ENCODE data around the gene GPR63.

Gene GPR63

DNA sequence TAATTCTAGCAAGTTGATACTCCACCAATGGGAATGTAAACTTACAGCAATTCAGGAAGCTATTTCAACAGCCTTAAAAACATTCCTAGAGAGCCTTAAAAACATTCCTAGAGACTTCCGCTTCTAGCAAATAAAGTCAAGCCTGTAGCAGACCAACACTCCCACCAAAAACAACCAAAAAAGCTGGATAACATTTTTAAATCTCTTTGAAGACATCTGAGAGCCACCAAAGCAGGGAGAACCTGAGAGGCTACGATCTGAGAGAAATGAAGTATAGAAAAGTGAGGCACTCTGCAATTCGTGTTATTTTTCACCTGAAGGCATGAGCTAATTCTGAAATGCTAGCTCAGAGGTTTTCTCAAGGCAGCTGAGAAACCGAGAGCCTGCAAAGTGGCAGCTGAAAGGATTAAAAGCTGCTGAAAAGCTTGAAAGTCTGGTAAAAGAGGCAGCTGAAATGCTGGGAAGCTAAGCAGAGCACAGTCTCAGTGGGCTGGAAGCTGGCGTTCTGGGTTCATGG is 20.9 kb downstream of the GPR63 start:
- no peak for DNase-seq

DNA sequence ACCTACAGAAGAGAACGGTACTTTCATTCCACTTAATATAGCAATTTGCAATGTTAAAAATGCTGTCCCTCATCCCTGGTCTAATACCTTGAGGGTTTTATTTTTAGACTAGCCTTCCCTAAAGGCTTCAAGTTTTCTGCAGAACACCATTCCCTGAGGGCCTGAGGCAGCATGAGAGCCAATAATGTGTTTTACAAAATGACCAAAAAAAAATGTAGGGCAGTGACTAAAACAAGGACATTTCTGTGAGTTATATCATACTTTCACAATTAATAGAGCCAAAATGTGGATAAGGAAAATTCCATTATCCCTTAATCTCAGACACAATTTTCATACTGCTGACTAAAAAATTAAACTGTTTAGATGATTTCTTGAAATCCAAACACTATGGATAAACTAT is 22.7 kb downstream of the GPR63 start:
- DNase-seq = no peak

DNA sequence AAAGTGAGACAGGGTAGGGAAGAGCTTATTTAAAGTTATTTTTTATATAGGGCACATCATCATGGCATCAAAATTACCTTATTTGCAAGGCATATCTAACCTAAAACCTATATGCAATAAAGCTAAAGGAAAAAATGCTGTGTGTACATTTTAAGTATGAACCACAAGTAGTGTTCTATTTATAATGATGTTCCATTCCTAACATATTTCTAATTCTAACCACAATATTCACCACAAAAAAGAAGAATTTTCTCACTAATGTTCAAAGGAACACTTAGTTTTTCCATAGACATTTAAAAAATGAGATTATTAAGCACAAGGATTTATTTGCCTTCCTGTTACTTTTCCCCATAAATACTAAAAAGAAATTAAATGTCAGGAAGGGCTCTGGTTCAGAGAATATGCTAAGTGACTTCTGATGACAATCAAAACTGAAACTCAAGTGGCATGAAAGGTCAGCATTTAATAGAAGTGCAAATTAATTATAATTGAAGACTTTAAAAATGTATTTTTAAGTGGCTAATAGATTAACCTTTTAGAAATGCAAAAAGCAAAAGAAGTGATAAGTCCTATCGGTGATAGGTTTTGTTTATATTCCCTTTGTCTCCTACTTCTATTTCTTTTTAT is 25.1 kb downstream of the GPR63 start:
- DNase-seq = no peak

DNA sequence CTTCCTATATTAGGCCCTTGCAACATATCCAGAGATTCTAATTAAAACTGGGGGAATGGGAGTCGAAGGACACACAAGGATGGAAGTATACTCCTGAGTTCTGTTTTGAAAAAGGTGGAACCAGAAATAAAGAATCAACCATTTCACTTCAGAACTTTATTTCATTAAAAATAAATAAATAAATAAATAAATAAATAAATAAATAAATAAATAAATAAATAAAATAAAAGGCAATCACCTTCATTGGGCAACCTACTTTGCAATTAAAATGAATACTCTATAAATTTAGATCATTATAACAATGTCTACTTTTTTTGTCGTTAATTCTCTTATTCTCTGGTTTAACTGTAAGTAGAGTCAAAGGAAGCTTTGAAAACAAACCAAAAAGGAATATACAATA is 25.6 kb downstream of the GPR63 start:
- no peak for DNase-seq

DNA sequence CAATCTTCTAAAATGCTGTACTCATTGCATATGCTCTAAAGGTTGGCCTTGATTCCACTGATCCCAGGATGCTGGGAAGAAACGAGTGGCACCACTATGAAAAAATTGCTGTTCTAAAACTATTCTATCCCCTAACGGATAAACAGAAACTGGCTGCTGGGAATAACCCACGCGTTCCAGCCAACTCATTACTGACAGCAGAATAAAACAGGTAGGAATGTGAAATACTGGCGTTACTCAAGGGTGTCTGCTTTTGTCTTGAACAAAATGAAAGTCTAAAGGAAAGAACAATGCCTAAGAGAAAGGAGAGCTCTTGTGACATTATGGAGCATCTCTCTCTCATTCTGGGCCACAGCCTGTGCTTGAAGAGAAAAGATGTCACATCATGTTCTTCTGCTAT is 26.1 kb downstream of the GPR63 start:
- DNase-seq = no peak

DNA sequence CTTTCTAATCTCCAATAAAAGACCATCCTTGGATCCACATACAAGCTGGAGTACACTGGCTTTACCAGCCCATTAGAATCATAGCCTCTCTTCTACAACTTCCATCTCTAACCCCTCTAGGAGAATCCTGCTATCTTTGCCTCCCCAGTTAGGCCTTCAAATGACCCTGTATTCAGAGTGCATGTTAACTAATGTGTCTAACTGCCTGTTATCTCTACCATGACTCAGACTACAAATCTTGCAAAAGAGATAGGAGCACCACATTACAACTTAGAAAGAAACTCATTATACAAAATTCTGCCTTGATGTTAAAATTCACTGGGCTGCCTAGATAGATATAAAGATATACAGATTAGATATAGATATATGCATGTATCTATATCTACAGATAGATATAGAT is 28.2 kb downstream of the GPR63 start:
- DNase-seq = no peak

DNA sequence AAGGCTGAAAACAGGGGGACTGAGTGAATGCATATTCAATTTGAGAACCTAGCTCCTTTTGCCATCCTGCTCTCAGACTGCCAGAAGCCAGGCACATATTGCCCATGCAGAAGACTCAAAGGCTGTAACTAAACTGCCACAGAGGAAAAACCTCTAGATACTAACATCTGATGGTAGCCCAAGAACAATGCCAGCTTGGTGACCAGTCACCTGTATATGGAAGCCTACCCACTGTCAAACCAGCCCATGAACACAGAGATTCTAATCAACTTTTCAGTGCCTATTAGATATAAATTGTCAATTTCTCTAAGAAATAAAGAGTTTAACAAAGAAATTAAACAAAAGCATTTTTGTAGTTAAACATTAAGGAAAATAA is 34.2 kb downstream of the GPR63 start:
- DNase-seq = no peak

DNA sequence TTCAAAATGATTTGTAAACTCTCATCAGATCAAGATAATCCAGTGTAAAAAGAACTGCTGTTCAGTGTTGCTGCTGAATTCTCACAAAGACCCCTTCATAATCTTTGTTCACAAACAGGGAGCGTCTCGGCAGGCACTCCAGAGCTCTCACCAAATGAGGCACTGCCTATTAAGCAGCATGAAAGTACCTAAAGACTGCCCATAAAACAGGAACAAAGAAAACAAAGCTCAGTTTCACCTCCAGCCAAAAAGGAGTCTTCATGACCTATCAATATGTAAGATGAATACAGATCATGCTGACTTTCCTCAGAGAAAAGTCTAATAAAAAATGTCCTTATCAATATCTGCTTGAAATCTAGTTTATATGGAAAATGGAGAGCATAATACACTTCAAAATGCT is 41.8 kb downstream of the GPR63 start:
- DNase-seq = no peak

DNA sequence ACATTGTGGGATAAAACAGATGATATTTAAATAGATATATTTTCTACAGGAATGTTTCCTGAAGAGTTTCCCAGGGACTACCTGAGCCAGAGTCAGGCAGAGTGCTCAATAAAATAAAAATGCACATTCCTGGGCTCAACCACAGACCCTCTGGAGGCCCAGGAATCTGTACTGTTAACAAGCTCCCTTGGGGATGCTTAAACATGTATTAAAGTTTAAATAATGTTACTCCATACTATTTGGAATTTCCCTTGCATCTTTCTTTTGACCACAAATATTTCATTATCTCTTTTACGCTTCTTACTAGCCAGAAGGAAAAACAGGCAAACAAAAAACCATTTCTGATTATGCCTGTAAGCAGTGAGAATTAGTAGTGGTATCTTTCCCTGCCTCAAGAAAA is 42.3 kb downstream of the GPR63 start:
- no peak for DNase-seq

DNA sequence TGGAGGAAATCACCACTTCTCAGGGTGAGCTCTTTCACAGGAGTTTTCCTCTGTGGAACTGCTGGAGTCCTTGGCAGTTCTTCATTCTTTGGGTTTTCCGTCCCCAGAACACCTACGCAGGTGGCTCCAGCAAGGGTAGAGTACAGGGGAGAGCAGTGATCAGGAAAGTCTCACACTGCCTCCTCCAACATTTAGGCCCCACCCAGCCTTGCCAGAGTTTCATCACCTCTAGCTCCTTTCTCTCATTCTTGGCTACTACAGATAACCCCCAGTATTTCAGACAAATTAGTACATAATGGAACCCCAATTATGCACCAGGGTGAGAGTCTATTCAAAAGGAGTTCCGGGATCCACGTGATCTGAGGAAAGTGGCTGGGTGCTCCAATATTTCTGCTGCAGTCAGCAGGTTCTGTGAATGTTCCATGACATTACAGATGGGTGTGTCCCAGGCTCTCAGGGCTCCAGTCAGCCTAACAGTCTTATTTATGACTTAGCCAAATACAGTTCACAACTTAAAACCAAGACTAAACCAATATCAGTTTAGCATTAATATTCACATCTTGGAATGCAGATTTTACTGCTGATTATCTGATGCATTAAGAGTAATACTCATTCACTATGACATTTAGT is 44.6 kb downstream of the GPR63 start:
- DNase-seq = no peak

DNA sequence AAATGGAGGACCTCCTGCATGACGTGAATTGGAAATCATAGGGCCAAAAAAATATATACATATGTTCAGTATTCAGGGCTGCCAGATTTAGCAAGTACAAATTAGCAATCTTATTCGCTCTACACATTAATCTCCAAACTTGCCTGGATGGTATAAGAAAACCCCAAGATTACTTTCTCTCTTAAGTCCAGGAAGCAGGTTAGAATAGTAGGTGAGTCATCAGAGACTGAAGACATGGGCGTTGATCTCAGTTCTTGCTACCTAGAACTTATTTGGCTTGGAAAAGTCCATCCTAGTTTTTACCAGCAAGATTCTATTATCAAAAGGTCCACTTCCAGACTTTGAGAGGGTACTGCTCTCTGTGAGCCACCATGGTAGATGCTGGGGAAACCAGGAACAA is 47.4 kb downstream of the GPR63 start:
- DNase-seq = no peak

DNA sequence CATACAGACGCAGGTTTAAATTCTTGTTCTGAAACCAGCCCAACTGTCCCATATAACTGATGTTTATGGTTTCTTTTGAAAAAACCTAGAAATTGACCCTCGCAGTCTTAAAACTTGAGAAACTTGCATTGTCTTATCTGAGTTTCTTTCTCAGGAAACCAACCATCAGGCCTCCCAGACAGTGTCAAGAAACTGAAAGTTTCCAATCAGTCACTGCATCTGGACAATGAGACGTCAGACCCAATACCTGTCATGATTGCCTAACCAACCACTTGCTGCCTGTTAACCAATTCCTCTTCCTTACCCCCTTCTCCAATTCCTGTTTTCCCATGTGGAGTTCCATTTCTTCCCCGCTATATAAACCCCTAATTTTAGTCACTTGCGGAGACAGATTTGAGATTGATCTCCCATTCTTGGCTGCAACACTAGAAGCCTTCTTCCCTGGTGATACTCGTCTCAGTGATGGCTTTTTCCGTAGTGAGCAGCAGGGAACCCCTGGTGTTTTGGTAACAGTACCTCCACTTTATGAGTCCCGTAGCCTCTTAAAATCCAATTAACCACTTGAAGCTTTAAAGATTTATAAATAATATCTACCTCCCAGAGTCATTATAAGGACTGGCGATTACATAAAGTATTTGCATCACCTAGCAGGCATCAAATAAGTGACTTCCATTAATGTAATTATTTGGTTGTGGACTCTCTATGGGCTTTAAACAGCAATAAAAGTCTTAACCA is 49.3 kb downstream of the GPR63 start:
- DNase-seq = no peak

DNA sequence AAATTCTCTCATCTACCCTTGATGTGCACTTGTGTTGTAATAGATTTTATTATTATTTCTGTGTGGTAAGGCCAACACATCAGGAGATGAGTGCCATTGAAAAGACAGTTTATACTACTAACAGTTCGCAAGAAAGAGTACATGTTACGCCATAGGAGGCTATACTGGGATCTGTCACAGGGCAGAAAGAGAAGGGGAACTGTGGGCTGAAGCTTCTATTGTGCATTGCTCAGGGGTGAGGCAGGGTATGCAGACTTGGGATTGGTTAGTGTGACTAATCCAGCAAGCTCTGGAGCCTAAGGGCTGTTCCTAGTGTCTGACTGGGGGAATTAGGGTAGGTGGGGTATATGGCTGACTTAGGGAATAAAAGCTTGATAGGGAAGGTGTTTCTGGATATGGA is 50.9 kb downstream of the GPR63 start:
- DNase-seq = no peak

DNA sequence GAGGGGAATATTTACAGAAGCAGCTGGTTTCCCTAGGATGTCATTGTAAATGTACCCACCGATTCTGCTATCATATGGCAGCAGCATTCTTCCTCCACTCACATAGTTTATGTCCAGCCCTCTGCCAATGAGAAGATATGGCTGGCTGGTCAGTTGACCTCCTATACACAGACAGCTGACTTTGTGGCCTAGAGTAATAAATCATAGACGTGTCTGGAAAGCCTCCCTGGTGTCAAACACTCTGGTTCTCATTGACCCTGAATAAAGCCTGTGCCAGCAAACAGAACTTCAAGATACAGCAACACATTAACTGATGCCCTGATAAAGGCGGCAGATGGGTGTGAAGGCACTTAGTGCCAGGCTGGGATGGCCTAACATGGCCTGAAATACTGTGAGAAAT is 52.6 kb downstream of the GPR63 start:
- DNase-seq = no peak

DNA sequence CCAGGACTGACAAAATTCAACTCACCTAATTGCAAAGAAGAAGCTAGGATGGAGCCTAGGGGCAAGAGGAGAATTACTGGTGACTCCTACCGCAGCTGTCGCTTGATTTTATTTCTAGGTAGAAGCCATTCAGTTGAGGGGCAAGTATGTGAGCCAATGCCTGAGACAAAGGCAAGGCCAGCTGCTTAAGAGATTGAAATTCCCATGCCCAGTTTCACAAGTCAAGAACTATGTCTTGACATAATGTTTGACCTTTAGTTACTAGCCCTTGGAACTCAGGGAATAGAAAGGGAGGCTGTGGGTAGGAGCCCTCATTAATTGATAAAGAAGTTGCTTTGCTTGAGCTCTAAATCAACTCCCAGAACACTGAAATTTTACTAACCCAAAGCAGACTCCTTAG is 54.0 kb downstream of the GPR63 start:
- no peak for DNase-seq

DNA sequence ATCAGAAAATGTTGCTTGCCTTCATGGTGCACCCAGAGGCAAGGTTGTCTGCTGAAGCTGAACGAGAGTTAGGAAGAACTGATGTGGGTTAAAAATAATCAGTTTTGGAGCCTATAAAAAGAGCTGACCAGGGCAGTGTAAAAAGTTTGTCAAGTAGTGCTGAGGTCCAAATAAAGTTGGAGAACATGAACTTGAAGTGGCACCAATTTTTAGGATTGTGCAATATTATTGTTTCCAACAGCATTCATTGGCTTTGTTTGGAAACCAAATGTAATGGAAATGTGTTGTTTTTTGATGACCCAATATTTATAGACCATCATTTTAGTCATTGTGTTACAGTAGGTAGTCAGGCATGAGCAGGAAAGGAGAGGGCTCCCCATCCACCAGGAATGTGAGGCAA is 55.7 kb downstream of the GPR63 start:
- no peak for DNase-seq

DNA sequence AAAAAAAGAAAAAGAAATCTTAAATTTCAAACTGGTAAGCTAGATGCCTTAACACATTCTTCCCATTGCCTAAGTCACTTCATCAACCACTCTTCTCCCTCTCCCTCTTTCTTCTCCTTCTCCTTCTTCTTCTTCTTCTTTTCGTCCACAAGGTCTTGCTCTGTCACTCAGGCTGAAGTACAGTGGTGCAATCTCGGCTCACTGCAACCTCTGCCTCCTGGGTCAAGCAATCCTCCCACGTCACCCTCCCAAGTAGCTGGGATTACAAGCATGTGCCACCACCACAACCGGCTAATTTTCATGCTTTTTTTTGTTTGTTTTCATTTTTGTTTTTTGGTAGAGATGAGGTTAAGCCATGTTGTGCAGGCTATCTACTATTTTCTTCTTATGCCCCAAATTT is 60.2 kb downstream of the GPR63 start:
- DNase-seq = no peak

DNA sequence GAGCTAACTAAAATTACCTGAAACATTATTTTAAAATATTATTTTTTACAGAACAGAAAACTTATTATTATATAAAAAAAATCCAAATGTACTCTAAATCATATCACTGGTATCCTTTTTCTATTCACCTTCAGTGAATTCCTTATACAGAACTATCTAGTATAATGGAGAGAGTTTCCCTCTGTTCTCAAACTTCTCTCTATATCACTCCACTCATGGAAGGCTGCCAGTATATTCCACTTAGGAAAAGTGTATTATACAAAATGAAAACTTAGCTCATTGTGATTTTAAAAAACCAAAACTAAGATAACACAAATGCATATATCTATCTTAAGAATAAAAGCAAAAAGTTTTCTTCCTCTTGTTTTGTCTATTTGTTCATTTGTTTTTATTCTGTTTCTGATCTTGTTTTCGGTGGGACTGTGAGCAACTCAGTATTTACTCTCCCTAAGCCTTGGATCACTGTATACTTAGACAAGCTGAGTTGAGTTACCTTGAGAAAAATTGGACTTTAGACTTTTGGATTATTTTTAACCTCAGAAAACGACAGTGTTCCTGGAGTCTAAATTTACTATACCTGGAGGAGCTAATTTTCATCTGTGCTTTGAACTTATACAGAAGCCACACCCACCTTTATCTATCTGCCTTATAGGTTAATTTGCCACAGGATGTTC is 61.4 kb downstream of the GPR63 start:
- no peak for DNase-seq

DNA sequence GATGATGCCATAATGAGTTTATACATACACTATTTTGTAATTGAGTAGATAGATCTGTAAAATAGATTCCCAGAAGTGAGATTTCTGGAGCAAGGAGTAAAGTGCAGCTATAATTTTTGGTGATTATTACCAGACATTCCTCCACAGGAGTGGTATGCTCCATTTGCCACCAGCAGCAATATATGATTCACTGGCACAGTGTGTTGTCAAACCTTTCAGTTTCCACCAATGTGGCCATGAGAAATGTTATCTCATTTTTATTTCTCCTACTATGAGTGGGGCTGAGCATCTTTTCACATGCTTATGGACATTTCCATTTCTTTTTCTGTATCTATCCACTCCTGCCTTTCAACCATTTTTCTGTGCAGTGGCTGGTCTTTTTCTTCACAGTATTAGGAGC is 70.5 kb downstream of the GPR63 start:
- DNase-seq = no peak

DNA sequence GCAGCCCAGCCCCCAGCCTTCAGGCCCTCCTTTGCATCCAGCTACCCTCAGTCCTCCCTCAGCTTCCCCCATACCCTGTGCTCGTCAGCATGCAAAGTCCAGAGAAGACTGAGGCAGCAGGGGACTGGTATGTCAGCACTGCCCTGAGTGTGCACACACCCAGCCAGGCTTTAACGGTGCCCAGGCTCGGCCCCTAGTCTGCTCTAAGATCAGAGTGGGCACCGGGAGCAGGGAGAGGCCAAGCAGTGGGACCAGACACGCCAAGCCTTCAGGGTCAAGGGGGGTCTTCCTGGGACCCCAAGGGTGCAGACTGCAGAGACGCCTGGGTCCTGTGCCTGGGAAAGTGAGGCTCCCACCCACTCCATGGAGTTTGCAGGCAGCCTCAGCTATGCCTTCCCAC is 74.7 kb downstream of the GPR63 start:
- no peak for DNase-seq

DNA sequence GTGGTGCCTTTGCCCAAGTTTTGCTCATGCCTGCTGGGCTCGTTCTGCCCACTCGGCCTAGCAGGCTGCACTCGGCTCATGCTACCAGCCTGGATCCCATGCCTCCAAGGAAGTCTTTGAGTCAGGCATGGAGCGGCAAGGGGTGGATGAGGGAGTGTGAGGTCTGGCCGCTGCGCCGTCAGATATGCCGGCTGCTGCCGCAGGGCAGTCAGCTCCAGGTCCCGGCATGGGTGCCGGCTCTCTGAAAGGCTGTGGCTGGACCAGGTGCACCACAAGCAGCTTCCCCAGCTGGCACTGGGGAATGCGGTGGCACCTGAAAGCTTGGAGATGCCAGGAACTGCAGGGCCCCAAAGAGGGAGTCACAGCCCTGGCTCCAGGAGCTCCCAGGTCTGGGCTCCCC is 75.5 kb downstream of the GPR63 start:
- DNase-seq = no peak

DNA sequence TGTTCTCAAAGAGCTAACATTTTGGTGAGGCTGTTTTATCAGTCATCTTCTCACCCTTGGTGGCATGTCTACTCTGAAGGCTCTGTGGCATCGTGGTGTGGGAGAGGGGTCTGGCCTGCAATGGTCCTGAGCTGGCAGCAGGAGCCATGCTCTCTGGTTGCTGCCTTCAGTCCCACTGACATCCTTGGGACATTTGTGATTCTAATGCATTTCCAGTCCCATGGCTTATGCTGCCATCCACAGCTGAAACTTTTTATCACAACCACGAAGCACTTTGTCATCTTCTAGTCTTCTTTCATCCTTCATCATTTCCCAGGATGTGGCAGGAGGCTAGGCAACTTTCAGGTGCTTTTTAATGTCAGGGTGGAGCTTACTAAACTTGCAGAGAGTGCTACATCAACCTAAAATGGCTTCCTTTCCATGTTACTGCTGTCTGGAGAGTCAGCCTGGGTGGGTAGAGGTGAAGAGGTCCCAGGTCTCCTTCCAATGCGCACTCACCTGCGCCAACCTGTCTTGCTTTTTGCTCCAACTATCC is 77.1 kb downstream of the GPR63 start:
- DNase-seq = no peak

DNA sequence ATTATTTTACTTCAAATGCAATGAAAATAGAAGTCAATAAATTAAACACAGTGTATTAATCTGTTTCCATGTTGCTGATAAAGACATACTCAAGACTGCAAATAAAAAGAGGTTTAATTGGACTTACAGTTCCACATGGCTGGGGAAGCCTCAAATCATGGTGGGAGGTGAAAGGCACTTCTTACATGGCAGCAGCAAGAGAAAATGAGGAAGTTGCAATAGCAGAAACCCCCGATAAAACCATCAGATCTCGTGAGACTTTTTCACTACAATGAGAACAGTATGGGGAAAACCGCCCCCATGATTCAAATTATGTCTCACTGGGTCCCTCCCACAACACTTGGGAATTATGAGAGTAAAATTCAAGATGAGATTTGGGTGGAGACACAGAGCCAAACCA is 82.2 kb downstream of the GPR63 start:
- no peak for DNase-seq

DNA sequence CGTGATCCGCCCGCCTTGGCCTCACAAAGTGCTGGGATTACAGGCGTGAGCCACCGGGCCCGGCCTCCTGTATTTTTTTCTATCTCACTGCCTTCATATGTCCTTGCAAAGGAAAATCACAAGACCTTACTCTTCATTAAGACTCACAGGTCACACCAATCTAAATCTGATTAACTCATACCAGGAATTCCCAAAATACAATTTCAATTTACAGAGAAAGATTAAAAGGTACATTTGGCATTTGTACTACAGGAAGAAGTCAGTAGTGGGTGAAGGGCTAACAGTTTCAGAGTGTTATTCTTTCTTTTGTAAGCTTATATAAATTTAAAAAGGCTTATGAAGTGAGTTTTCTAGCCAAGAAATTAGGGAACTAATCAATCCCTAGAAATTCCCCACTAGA is 87.4 kb downstream of the GPR63 start:
- DNase-seq = no peak

Measured in activated CD8-positive, alpha-beta memory T cell treated with anti-CD3 and anti-CD28 coated beads for 24 hours (primary cell).